TTC549 (cell line): ENCODE data around the gene ATRIP.
"Not testable (repeated sequence)": the region's sequence is repeated elsewhere in the genome, so short reads cannot be mapped to it uniquely, and the experiment has no call there.

Experiments used
- FAIRE-seq: peaks from 2 replicates; lab custom pipeline; 2012; peaks lifted over from hg19 to GRCh38; lab: Jason Lieb, UNC

ATRIP gene

DNA sequence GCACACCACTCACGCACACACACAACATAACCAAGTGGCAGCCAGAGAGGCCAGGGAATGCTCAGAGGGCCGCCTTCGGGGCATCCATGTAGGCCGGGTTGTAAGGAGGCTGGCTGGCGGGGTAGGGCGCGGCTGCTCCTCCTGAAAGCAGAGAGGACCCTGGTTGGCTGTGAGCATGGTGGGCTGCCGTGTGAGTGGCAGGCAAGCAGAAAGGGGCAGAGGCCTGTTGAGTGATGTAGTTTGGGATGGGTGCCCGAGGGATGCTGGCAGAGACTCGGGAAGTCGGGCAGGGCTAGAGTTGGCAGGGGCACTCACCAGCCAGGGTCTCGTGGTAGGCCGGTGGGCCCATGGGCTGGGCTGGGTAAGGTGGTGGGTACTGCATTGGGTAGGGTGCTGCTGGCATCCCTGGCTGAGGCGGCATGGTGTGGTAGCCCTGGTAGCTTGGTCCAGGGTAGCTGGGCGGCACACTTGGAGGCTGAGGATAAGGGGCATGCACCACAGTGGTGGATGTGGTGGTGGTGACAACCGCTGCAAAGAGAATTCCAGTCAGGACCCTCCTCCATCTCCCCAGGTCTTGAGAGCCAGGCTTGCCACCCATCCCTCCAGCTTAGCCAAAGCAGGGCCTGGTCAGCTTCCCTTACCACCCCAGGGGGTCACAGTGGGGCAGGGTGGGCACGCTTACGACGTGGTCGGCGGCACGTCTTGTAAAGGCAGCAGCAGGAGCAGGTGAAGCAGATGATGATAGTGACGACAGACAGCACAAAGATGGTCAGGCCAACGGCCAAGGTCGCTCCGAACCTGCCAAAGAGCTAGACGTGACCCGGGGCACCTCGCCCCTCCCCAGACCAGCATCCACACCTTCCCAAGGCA, 22.7 kb downstream of the ATRIP start:
- no peak for FAIRE-seq

DNA sequence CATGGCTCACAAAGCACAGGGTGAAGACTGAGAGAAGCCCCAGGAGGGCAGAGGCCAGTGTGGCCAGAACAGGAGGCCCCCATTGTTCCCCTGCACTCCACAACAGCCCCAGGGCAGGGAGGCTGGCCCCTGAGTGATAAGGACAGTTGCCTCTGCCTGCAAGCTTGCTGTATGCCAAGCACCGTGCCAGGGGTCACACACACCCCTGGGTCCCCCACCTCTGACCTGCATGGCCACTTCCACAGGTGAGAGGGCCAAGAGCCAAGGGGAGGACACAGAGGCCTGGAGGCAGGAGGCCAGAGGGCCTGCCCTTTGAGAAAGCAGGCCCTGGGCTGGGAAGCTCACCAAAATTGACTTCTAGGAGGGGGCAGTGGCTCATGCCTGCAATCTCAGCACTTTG, 23.7 kb downstream of the ATRIP start:
- no peak for FAIRE-seq

DNA sequence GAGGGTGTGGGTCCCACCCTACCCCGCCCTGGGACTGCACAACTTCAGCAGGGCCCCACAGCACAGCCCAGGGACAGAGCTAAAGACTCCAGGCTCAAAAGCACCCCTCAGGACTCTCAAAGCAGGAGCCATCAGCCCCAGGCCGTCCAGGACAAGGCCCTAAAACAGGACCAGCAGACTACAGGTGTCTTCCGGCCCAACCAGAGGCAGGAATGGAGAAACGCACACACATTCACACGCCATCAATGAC, 26.1 kb downstream of the ATRIP start:
- no peak for FAIRE-seq

DNA sequence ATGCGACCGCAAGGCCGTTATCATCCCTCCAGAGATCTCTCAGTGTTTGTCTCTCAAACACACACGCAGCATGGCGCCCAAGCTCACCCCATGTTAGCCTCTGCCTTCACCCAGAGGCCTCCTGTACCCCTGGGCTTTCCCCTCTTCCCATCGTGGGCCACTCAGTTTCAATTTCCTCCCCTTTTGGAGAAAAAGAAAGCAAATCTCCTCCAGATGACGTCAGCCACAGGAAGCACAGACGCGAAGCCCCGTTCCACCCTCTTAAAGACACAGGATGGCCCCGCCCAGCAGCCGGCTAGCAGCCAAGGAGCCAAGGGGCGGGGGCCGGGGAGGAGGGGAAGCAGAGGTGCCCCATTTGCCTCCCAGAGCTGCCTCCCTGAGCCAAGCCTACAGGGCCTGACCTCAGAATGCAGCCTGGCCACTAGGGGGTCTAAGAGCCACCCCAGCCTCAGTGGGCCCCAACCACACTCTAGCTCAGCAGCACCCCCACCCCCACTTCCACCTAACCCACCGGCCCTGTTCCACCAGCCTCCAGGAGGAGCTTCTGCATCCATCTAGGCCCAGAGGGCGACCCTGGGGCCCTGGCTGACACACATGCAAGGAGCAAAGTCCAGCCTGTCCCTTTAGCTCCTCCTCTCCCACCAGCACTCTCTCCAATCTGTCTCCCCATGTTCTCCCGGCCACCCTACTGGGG, 26.5 kb downstream of the ATRIP start:
- FAIRE-seq = peak; percentile 56

DNA sequence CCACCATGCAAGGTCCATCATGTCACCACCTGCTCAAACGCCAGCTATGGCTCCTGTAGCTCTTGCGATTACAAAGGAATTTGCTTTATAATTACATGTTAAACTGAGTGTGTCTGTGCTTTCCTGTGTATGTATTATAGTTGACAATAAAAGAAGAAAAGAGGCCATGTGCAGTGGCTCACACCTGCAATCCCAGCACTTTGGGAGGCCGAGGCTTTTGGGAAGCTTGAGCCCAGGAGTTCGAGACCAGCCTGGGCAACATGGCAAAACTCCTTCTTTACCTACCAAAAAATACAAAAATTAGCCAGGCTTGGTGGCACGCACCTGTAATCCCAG, 27.0 kb downstream of the ATRIP start:
- FAIRE-seq = no peak

DNA sequence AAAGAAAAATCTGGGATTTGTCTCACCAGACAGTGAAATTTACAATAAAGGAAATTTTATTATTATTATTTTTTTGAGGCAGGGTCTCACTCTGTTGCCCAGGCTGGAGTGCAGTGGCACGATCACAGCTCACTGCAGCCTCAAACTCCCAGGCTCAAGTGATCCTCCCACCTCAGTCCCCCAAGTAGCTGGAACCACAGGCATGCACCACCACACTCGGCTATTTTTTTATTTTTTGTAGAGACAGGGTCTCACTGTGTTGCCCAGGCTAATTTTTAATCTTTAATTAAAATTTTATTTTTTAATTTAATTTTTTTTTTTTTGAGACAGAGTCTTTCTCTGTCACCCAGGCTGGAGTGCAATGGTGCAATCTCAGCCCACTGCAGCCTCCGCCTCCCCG, 27.5 kb downstream of the ATRIP start:
- FAIRE-seq = not testable (repeated sequence)

DNA sequence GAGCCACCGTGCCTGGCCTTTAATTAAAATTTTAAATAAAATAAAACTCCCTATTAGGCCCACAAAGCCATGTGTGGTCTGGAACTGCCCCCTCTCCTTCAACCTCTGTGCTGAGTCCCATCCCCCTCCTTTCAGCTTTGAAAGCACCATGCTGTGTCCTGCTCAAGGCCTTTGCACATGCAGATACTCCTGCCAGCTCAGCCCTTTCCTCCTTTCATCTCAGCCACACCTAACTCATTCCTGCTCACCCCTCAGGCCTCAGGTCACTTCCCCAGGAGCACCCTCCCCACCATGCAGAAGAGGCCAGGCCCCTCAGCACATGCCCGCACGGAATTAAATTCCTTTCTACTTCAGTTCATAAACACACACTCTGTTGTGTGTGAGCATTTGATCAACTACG, 28.1 kb downstream of the ATRIP start:
- no peak for FAIRE-seq

DNA sequence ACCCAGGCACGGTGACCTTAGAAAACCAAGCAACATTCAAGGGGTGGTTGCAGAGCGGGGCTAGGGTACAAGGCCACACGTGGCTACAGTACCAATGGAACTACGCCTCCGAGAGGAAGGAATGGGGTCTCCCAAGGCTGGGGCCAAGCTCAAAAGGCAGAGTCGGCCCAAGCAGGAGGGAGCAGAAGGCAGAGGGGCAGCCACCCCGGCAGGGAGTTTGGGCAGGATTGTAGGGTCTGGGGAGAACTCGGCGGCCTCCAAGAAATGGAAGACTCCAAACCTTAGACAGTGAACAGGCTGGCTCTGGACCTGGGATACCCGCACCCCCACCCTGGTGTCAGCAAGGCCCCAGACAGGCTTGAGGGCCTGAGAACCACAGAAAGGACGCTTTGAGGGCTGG, 28.7 kb downstream of the ATRIP start:
- FAIRE-seq = no peak

DNA sequence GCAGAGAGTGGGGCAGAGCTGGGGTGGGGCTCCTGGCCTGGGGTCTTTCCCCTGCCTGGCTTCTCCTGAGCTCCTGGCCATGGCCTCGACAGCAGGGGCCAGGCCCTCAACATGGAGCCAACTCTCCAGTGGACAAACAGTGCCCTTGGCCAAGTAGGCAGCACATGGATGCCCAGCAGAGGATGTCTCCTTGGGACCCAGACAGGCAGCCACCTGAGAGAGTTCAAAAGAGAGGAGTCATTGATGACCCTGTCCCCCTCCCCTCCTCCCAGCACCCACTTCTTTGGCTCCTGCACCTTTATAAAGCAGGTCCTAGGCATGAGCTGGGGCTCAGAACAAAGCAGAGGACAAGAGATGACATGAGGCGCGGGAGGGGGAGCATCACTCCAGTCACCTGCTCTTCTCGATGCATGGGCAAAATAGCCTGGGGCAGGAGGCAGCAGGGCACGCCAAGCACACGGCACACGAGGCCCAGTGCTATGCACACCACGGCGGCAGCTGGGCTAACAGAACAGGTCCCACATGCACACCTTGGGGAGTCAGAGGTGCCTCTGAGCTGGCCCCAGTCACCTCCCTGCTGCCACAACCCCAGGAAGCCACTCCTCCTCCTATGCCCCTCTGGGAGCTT, 30.0 kb downstream of the ATRIP start:
- no peak for FAIRE-seq

DNA sequence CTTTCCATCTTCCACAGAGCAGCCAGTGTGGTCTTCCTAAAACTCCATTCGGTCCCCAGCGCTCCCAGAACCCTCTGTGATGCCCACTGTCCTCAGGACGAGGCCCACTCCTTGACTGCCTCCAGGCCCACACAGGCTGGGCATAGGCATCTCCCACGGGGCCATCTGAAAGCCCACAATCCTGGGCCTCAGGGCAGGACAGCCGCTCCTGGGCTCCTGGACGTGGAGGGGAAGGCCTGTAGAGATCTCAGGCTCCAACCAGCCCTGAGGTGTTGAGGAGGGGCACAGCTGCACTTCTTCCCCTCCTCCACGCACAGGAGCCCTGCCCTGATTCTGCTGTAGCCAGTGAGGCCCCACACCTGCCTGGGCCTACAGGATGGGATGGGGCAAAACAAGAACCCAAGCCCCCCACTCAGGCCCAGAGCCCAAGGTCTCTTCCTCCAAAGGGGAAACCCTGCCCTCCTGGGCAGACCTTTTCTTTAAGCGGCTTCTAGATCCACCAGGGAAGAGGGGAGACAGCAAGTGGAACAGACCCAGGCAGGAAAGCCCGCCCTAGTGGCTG, 31.5 kb downstream of the ATRIP start:
- FAIRE-seq = no peak

DNA sequence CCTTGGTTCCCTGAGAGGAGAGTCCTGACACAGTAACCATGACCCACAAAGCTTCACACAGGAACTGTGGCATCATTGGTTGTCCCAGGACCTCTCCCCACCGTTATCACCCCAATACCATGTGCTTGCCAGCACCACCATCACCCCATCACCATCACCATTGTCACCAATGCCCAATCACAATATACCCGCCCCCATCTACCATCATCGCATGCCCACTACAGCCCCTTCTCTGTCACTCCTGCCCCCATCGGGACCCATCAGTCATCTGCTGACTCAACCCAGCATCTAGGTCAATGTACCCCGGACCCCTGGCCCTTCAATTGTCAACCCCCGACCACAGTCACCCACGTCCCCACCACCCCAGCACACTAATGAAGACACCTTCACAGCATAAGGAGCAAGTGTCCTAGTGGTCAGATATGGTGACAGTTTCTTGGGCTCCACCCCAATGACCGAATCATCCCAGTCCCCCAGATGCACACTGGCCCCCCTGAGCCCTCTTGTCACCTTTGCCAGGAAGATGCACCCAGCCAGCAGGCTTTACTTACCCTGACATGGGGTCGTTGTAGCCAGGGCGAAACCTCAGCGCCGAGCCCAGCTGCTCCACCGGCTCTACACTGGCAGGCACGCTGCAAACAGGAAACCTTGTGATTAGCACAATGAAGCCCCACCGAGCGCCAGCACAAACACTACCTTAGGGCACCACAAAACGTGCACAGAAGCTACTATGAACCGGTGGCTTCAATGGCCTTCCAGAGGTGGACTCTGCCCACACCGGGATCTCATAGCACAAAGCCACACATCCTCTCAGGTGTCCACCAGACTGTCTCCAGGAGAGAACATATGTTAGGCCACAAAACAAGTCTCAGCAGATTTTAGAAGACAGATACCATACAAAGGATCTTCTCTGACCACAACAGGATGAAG, 32.4 kb downstream of the ATRIP start:
- FAIRE-seq = no peak

DNA sequence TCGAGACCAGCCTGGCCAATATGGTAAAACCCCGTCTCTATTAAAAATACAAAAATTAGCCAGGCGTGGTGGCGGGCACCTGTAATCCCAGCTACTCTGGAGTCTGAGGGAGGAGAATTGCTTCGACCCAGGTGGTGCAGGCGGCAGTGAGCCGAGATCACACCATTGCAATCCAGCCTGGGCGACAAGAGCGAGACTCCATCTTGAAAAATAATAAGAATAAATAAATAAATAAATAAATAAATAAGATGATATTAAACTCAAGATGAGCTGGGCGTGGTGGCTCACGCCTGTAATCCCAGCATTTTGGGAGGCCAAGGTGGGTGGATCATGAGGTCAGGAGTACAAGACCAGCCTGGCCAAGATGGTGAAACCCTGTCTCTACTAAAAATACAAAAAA, 34.4 kb downstream of the ATRIP start:
- not testable (repeated sequence) for FAIRE-seq

DNA sequence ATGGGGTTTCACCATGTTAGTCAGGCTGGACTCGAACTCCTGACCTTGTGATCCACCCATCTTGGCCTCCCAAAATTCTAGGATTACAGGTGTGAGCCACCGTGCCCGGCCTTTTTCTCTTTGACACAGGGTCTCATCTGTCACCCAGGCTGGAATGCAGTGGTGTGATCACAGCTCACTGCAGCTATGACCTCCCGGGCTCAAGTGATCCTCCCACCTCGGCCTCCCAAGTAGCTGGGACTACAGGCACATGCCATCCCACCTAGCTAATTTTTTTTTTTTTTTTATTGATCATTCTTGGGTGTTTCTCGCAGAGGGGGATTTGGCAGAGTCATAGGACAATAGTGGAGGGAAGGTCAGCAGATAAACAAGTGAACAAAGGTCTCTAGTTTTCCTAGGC, 36.3 kb downstream of the ATRIP start:
- not testable (repeated sequence) for FAIRE-seq

DNA sequence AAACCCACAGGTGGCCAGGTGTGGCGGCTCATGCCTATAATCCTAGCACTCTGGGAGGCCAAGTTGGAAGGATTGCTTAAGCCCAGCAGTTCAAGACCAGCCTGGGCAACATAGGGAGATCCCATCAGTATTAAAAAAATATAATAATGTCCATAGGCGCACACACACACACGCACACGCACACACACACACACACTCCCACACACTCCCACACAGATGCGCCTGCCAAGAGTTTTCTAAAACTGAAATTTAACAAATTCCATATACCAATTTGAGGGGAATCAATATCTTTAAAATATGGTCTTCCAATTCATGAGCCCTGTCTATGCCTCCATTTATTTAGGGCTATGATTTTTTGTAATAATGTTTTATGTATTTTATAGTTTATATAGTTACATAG, 40.4 kb downstream of the ATRIP start:
- no peak for FAIRE-seq

DNA sequence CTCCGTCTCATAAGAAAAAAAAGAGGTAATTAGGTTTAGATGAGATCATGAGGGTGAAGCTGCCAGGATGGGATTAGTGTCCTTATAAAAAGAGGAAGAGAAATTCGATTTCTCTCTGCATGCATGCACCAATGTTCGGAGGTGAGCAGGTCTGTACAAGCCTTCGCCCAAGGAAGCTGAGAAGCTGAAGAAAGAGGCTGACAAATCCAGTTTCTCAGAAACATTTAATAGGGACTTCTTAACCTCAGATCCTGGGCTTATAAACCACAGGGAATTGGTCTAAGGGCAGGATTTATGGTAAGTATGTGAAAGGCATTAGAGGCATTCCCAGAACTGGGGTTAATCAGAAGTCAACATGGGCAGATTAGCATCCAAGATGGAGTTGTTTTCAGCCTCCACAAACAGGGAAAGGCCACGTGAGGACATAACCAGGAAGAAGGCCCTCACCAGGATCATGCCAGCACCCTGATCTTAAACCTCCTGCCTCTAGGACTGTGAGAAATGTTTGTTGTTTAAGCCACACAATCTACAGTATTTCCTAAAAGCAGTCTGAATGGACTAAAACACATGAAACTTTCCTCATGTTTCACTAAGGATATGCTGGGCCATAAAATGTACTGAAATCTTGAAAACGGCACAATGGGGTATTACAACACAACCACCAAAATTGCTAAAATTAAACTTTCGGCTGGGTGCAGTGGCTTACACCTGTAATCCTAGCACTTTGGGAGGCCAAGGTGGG, 46.1 kb downstream of the ATRIP start:
- FAIRE-seq = no peak

DNA sequence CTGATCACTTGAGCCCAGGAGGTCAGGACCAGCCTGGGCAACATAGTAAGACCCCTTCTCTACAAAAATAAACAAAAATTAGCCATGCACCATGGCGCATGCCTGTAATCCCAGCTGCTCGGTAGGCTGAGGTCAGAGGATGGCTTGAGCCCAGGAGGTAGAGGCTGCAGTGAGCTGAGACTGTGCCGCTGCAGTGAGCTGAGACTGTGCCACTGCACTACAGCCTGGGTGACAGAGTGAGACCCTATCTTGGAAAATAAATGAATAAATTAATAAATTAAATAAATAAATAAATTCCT, 46.6 kb downstream of the ATRIP start:
- no peak for FAIRE-seq

DNA sequence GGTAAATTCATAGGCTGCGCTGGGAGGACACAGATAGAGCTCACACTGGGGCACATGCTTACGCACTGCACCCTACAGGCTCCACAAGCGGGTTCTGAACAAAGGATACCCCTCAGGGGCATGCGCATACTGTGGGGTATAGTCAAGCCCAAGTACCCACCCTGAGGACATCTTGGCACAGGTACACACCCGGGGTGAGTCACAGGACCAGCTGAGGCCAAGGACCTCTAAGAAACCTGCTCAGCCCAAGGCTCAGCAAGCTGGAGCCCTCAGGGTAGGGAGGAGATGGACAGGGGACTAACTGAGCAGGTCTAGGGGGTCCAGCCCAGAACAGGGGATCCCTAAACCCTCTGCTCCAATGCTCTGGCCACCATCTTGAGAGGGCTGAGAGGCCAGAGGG, 54.1 kb downstream of the ATRIP start:
- no peak for FAIRE-seq

DNA sequence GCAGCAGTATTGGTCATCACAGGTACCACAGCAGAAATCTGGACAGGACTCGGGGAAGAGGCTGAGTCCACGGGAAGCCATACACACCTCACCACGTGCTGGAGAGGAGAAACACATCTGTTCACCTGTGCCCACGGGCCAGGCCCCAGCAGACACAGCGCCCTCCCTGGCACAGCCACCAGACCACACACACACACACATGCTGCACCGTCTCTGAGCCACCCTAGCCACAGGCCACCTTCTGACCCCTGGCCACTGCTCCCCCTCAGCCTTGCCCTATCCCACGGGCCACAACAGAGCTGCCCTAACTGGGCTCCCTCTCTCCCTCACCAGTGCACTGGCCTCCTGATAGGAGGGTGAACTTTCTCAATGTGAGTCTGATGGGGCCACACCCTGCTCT, 54.7 kb downstream of the ATRIP start:
- no peak for FAIRE-seq

DNA sequence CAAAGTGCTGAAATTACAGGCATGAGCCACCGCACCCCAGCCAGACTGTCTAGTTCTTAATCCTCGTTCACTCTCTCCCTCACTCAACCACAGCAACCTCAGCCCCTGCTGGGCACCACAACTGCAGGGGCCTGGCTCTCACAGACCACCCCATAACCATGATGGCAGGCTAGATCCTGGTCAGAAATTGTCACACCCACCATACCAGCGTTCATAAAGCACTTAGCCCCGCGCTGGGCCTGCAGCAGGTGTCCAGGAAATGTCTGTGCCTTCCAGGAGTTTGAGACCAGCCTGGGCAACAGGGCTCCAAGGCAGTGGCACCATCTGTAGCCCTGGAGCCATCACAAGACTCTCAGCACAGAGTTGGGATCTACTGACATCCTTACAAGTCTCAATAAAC, 55.6 kb downstream of the ATRIP start:
- no peak for FAIRE-seq

DNA sequence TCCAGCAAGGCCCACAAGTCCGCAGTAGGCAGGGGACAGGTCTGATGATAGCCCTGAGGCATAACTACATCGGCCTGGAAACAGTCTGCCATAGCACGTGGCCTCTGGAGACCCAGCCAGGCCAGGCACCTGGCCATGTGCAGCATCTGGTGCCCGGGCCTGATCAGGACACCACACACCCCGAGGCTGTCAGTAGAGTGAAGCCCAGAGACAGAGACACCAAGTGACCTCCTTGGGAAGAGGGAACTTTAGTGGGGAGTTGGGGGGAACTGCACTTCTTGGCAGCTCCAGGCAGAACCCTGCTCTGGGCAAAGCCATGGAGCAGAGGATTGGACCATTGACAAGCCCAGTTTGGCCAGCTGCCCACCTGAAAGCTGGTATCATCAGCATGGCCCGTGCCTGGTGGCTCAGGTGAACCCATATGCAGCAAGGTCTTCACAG, 56.2 kb downstream of the ATRIP start:
- FAIRE-seq = no peak

DNA sequence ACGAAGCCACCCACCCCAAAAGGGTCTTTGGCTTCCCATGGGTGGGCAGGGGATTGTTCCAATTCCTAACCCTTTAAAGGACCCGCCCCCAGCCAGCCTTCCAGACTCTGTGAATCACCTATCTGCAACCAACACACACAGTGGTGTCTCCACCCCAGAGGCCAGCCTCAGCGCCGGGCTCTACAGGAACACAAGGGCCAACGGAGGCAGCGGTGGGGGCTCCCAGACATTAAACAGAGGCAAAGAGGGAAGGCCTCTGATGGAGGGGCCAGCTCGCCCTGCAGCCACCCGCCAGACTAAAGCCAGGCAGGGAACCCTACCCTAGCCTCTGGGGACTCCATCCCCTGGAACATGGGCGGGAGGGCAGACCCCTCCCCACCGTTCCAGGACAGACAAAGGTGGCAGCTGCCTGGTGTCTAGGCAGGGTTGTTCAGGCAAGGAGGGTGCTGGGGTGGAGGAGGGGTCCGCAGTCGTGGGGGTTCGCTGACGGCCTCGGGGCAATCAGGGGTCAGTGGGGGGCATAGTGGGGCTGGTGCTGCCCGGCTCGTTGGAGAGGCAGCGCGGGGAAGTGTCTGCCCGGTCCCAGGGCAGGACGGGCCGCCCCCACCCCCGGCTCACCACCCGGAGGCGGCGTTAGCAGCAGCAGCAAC, 57.0 kb downstream of the ATRIP start:
- no peak for FAIRE-seq
